ENCODE data around the gene C1QTNF9B.
"Not testable (repeated sequence)": the region's sequence is repeated elsewhere in the genome, so short reads cannot be mapped to it uniquely, and the experiment has no call there.

The C1QTNF9B gene
- long read RNA-seq = 0 reads

- H3K4me3 ChIP-seq (replicated peaks; ENCODE audit: insufficient read depth, low read length); DNase-seq (ENCODE audit: low read depth in 1 of 2, low spot score in 1 of 2); H3K27ac ChIP-seq (replicated peaks); H3K27me3 ChIP-seq (ENCODE audit: insufficient read depth, poor library complexity, severe bottlenecking): not testable (repeated sequence)
These were observed at the start of gene C1QTNF9B for GRCh38 chr13:23897452-23897919. Gene C1QTNF9B (minus strand): TSS chr13:23897502.

GRCh38 chr13:23946900-23947299, 49.6 kb upstream of the C1QTNF9B start:
- H3K4me3 ChIP-seq (replicated peaks; ENCODE audit: insufficient read depth, low read length) = no peak overlapping the region
- DNase-seq (ENCODE audit: low read depth in 1 of 2, low spot score in 1 of 2) = no peak
- H3K27me3 ChIP-seq (ENCODE audit: insufficient read depth, poor library complexity, severe bottlenecking) = peaks cover 4% of the 10 kb centered on the region
- no peak for TF ChIP-seq CTCF (IDR thresholded peaks at IDR 0.05; ENCODE audit: insufficient read depth, low read length)
- TF ChIP-seq GABPA (IDR thresholded peaks at IDR 0.05; ENCODE audit: low read depth) = no peak
- no peak for TF ChIP-seq REST (IDR thresholded peaks at IDR 0.05; ENCODE audit: insufficient replicate concordance, low read depth)
- no peak for TF ChIP-seq SPI1 (IDR thresholded peaks at IDR 0.05; ENCODE audit: borderline replicate concordance, low read depth)
- TF ChIP-seq POLR2AphosphoS5 (IDR thresholded peaks at IDR 0.05; ENCODE audit: low read depth) = no peak
- no peak overlapping the region for H3K27ac ChIP-seq (replicated peaks)

- no peak overlapping the region for H3K4me3 ChIP-seq (replicated peaks; ENCODE audit: insufficient read depth, low read length)
- no peak for DNase-seq (ENCODE audit: low read depth in 1 of 2, low spot score in 1 of 2)
These were observed 48.8 kb upstream of the C1QTNF9B start for GRCh38 chr13:23946067-23946466.

More at GRCh38 chr13:23946067-23946466, 48.8 kb upstream of the C1QTNF9B start:
- Histone ChIP-seq H3K27me3 (ENCODE audit: insufficient read depth, poor library complexity, severe bottlenecking) (peaks cover 4% of the 10 kb centered on the region), H3K27ac (replicated peaks) (no peak overlapping the region)
- no peak for TF ChIP-seq POLR2AphosphoS5 (IDR thresholded peaks at IDR 0.05; ENCODE audit: low read depth)
- TF ChIP-seq CTCF (IDR thresholded peaks at IDR 0.05; ENCODE audit: insufficient read depth, low read length) = no peak
- TF ChIP-seq SPI1 (IDR thresholded peaks at IDR 0.05; ENCODE audit: borderline replicate concordance, low read depth) = no peak
- no peak for TF ChIP-seq REST (IDR thresholded peaks at IDR 0.05; ENCODE audit: insufficient replicate concordance, low read depth)
- TF ChIP-seq GABPA (IDR thresholded peaks at IDR 0.05; ENCODE audit: low read depth) = no peak

Data from HL-60 (cell line).